Vagina (tissue), 2 donors: ENCODE measurements around the gene IPO8.

Experiments used
- POLR2A ChIP-seq, 2 donors: fragments of 450-650 bp; IDR thresholded peaks; one replicate each; pipeline ENCODE4 v1.6.1; 2017; ENCODE audit warnings: antibody characterized with exemption in 2 of 2, mild to moderate bottlenecking in 2 of 2, moderate library complexity in 2 of 2
- POLR2AphosphoS5 ChIP-seq, 2 donors: sonication (generic); formaldehyde crosslinking; IDR thresholded peaks; one replicate each; pipeline ENCODE4 v1.9.0; 2017; ENCODE audit warnings: antibody characterized with exemption in 2 of 2, mild to moderate bottlenecking in 2 of 2, low read depth in 1 of 2; ENCODE audit not compliant: insufficient read depth in 1 of 2
- TF ChIP-seq, protein P1 (sequence below), 3 experiments: fragments of 450-650 bp in 2 of 3; fragments of 200-600 bp in 1 of 3; sonication (generic) in 1 of 3; IDR thresholded peaks; one replicate each; pipeline ENCODE4 v1.5.1; 2017 to 2019; ENCODE audit warnings: antibody characterized with exemption in 3 of 3, mild to moderate bottlenecking in 2 of 3, moderate library complexity in 2 of 3

DNA sequence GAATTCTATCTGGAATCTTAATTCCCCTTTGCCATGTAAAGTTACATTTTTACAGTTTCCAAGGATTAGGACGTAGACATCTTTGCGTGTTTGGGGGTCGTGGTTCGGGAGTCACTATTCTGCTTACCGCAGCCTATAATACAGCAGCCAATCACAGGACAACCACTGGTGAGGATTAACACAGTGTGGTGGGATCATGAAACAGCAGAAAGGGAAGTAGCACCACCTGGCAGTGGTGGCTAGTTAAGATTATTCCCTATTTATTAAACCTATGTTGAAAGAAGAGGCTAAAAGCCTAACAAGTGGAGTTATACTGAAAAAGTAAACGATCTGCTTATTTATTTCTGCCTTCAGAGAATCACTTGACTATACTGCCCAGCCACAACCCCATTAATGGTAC is 71.7 kb downstream of the IPO8 start:
- TF ChIP-seq POLR2A (IDR thresholded peaks at IDR 0.05) (no peak), POLR2AphosphoS5 (IDR thresholded peaks at IDR 0.05; ENCODE audit: insufficient read depth in 1 of 2, low read depth in 1 of 2) (no peak)
- TF ChIP-seq, protein P1, sequence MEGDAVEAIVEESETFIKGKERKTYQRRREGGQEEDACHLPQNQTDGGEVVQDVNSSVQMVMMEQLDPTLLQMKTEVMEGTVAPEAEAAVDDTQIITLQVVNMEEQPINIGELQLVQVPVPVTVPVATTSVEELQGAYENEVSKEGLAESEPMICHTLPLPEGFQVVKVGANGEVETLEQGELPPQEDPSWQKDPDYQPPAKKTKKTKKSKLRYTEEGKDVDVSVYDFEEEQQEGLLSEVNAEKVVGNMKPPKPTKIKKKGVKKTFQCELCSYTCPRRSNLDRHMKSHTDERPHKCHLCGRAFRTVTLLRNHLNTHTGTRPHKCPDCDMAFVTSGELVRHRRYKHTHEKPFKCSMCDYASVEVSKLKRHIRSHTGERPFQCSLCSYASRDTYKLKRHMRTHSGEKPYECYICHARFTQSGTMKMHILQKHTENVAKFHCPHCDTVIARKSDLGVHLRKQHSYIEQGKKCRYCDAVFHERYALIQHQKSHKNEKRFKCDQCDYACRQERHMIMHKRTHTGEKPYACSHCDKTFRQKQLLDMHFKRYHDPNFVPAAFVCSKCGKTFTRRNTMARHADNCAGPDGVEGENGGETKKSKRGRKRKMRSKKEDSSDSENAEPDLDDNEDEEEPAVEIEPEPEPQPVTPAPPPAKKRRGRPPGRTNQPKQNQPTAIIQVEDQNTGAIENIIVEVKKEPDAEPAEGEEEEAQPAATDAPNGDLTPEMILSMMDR (IDR thresholded peaks at IDR 0.05): no peak
